Colonic mucosa (tissue), 4 donors: ENCODE data around the gene DDX20. TPM values are rescaled to one million over a fixed set of nuclear protein-coding genes. Genes with fewer than 3 reads are reported as not detected.

Experiments
- DNase-seq: peaks from one replicate; pipeline ENCODE4 v3.0.0-alpha.2; 2020
- H3K27ac ChIP-seq: fragments of 200-600 bp; one replicate; pipeline ENCODE4 v1.8.0; 2021
- H3K27me3 ChIP-seq: fragments of 200-600 bp; one replicate; pipeline ENCODE4 v1.8.0; 2021
- H3K36me3 ChIP-seq: fragments of 200-600 bp; one replicate; pipeline ENCODE4 v1.8.0; 2021
- H3K4me1 ChIP-seq: fragments of 200-600 bp; one replicate; pipeline ENCODE4 v1.8.0; 2021; ENCODE audit warnings: mild to moderate bottlenecking
- H3K4me3 ChIP-seq: fragments of 200-600 bp; one replicate; pipeline ENCODE4 v1.8.0; 2021
- H3K9ac ChIP-seq, 2 donors: one replicate each; pipeline ENCODE4 v1.7.0; 2013; ENCODE audit warnings: control low read depth in 2 of 2, low read depth in 2 of 2, low read length in 2 of 2
- H3K9me3 ChIP-seq: fragments of 200-600 bp; one replicate; pipeline ENCODE4 v1.8.0; 2021
- intact Hi-C: fragments of 100-400 bp; cut with DNase I; formaldehyde crosslinking; loops from one replicate; pipeline ENCODE4 v1.14.1; 2022
- total RNA-seq, 2 donors: library from RNA; stranded (reverse); fragmentation: NEBNext Ultra II Directional in 1 of 2; extraction: Animal tissue kit (Norgen Biotek cat#: 25700) in 1 of 2; gene quantifications; one replicate each; pipeline ENCODE4 v1.2.1, GENCODE V29; 2021
- TF ChIP-seq, protein P1 (sequence below): fragments of 200-600 bp; IDR thresholded peaks from one replicate; pipeline ENCODE4 v1.8.0; 2022; ENCODE audit warnings: antibody characterized with exemption, mild to moderate bottlenecking
- donor health status: healthy.
- donor health status: DM: no; HTN: no; CAD: no.
- donor health status: DM: no; HTN: no; CAD: no.

DDX20 gene
- total RNA-seq, 2 donors from 2014 or later, result 9.6 to 11.5 TPM

DNA sequence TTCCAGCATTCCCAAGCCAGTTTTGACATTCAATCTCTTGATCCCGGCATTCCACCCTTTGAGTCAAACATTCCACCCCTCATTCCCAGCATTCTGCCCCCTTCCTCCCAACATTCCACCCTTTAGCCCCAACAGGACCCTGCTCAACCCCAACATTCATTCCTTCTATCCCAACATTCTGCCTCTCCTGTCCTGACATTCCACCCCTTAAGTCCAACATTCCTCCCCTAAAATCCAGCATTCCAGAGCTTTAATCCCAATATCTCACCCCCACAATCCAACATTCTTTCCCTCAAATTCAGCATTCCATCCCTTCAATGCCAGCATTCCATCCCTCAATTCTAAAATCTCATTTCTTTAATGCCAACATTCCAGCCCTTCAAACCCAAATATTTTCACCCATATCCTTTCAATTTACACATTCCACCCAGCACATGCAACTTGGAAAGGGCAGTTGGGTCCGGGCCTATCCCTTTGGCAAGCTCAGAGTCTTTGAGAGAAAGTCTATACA is 22.9 kb downstream of the DDX20 start:
- H3K9me3 ChIP-seq, result no peaks in the 10 kb centered on the region
- TF ChIP-seq, protein P1, sequence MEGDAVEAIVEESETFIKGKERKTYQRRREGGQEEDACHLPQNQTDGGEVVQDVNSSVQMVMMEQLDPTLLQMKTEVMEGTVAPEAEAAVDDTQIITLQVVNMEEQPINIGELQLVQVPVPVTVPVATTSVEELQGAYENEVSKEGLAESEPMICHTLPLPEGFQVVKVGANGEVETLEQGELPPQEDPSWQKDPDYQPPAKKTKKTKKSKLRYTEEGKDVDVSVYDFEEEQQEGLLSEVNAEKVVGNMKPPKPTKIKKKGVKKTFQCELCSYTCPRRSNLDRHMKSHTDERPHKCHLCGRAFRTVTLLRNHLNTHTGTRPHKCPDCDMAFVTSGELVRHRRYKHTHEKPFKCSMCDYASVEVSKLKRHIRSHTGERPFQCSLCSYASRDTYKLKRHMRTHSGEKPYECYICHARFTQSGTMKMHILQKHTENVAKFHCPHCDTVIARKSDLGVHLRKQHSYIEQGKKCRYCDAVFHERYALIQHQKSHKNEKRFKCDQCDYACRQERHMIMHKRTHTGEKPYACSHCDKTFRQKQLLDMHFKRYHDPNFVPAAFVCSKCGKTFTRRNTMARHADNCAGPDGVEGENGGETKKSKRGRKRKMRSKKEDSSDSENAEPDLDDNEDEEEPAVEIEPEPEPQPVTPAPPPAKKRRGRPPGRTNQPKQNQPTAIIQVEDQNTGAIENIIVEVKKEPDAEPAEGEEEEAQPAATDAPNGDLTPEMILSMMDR, result no peak
- no peaks in the 10 kb centered on the region for H3K27me3 ChIP-seq
- no peak overlapping the region for H3K4me3 ChIP-seq
- H3K4me1 ChIP-seq, result no peaks in the 10 kb centered on the region
- DNase-seq, result no peak
- no peaks in the 10 kb centered on the region for H3K36me3 ChIP-seq
- intact Hi-C loops, result no loop called here
- no peak overlapping the region for H3K27ac ChIP-seq
- no peak overlapping the region for H3K9ac ChIP-seq

DNA sequence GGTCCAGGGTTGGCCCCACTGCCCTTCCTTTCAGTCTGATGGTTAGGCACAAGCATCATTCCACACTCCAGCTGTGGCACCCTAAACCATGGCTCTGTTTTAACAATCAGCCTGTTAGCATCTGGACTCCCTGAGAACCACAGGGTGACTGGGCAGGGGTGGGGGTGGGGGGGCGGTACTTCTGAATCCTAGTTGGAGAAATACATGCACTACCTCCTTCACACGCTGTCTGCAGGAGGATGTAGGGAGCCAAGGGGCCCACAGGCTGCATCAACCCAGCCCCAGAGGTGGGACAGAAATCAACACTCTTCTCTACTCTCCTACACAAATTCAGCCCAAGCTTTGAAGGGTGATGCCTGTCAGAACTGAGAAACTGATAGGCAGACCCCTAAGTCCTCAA is 23.8 kb downstream of the DDX20 start:
- Histone ChIP-seq H3K9me3 (no peaks in the 10 kb centered on the region), H3K4me1 (no peaks in the 10 kb centered on the region), H3K9ac (no peak overlapping the region), H3K36me3 (no peaks in the 10 kb centered on the region), H3K27ac (no peak overlapping the region), H3K27me3 (no peaks in the 10 kb centered on the region), H3K4me3 (no peak overlapping the region)
- TF ChIP-seq, protein P1, result no peak
- intact Hi-C loops, result no loop called here
- DNase-seq, result no peak

DNA sequence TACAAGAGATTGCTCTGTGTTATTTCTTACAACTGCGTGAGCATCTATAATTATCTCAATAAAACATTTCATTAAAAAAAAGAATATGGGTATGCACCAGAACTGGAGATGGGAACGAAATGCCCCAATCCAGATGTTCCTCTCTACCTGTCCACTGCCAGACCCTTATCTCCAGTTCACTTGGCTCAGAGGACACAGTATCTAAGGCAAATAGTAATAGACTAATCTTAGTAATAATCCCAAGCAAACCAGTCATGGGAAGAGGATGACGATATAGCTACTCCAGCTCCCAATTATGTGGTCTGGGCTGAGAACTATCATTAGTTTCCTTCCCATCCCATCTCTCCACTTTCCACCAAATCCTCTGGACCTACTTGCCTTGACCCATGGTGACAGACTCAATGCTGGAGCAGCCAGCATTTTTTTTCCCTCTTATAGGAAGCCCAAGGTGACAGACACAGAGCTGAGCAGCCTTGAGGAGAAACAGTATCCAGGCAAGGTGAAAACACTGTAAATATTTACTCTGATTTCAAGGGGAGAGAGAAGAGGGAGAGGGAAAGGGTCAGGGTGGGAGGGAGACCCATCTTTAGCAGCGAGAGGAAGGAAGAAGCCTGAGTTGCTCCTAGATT is 28.7 kb downstream of the DDX20 start:
- no peak overlapping the region for H3K4me3 ChIP-seq
- no peaks in the 10 kb centered on the region for H3K9me3 ChIP-seq
- no peaks in the 10 kb centered on the region for H3K36me3 ChIP-seq
- TF ChIP-seq, protein P1, result no peak
- H3K9ac ChIP-seq, result no peak overlapping the region
- no peaks in the 10 kb centered on the region for H3K27me3 ChIP-seq
- no peaks in the 10 kb centered on the region for H3K4me1 ChIP-seq
- intact Hi-C loops, result no loop called here
- no peak for DNase-seq
- no peak overlapping the region for H3K27ac ChIP-seq

DNA sequence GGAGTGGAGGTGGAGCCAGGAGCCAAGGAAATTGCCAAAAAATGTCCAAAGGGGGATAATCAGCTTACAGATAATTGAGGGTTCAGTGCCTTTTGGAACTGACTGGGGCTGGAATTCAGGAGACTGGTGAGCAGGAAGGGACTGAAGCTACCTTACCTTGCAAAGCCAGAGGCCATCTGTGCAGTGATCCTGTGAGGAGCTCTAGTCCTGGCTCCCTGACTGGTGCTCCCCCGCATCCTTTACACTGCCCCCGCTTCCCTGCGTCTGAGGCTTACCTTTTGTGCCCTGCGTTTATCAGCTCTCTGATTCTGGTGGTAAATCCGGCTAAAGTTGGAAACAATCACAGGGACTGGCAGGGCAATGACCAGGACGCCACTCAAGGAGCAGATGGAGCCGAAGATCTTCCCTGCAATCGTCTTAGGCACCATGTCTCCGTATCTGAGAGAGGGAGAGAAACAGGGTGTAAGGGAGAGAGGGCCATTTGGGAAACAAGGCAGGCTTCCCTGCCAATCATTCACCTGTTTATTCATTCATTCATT is 31.0 kb downstream of the DDX20 start:
- no peak overlapping the region for H3K27ac ChIP-seq
- TF ChIP-seq, protein P1, result no peak
- H3K4me1 ChIP-seq, result no peaks in the 10 kb centered on the region
- H3K36me3 ChIP-seq, result no peaks in the 10 kb centered on the region
- no peak overlapping the region for H3K4me3 ChIP-seq
- H3K9ac ChIP-seq, result no peak overlapping the region
- DNase-seq, result no peak
- intact Hi-C loops, result no loop called here
- H3K27me3 ChIP-seq, result no peaks in the 10 kb centered on the region
- H3K9me3 ChIP-seq, result no peaks in the 10 kb centered on the region

DNA sequence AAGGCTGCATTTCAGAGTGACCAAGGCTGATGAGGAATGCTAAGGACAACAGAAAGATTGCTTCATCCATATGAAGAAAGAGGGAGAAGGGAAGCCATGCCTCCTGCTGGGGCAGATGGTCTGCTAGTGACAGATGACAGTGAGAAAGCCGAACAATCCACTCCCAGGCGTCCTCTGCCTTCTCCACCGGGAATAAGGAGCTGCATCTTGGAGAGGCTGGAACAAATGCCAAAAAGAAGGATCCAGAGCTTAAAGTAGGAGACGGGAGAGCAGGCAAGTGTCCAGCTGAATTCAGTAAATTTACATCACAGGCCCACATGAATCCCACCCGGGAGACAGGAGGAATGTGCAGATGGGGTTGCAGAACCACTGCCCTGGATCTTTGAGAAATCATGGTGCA is 33.4 kb downstream of the DDX20 start:
- Histone ChIP-seq H3K27ac (no peak overlapping the region), H3K27me3 (no peaks in the 10 kb centered on the region), H3K4me3 (no peak overlapping the region), H3K9me3 (no peaks in the 10 kb centered on the region), H3K36me3 (no peaks in the 10 kb centered on the region), H3K4me1 (no peaks in the 10 kb centered on the region), H3K9ac (no peak overlapping the region)
- DNase-seq, result no peak
- intact Hi-C loops, result no loop called here
- TF ChIP-seq, protein P1, result no peak
